Measurements from ENCODE around the gene TASL.
"Not testable (repeated sequence)": the region's sequence is repeated elsewhere in the genome, so short reads cannot be mapped to it uniquely, and the experiment has no call there.

Gene TASL

GRCh38 chrX:30576881-30577280, 685 bp downstream of the TASL start:
- DNase-seq (ENCODE audit: low spot score) = no peak

GRCh38 chrX:30573125-30573524, 4.4 kb downstream of the TASL start:
- no peak for DNase-seq (ENCODE audit: low spot score)

GRCh38 chrX:30572678-30573077, 4.9 kb downstream of the TASL start:
- no peak for DNase-seq (ENCODE audit: low spot score)

GRCh38 chrX:30572004-30572403, 5.6 kb downstream of the TASL start:
- DNase-seq (ENCODE audit: low spot score) = no peak

GRCh38 chrX:30570505-30570904, 7.1 kb downstream of the TASL start:
- peak; percentile 11 for DNase-seq (ENCODE audit: low spot score)

GRCh38 chrX:30568136-30568535, 9.4 kb downstream of the TASL start:
- DNase-seq (ENCODE audit: low spot score) = peak; percentile 13

GRCh38 chrX:30563070-30563469, 14.5 kb downstream of the TASL start:
- DNase-seq (ENCODE audit: low spot score) = not testable (repeated sequence)

GRCh38 chrX:30561191-30561590, 16.4 kb downstream of the TASL start:
- DNase-seq (ENCODE audit: low spot score) = no peak

- no peak for DNase-seq (ENCODE audit: low spot score)
These were observed 39.3 kb downstream of the TASL start for GRCh38 chrX:30538271-30538670.

GRCh38 chrX:30533835-30534234, 43.7 kb downstream of the TASL start:
- DNase-seq (ENCODE audit: low spot score) = no peak

- DNase-seq (ENCODE audit: low spot score) = no peak
These were observed 44.3 kb downstream of the TASL start for GRCh38 chrX:30533266-30533665.

- peak; percentile 9 for DNase-seq (ENCODE audit: low spot score)
These were observed 47.0 kb downstream of the TASL start for GRCh38 chrX:30530606-30531005.

GRCh38 chrX:30525732-30526131, 51.8 kb downstream of the TASL start:
- DNase-seq (ENCODE audit: low spot score) = no peak

GRCh38 chrX:30521440-30522182, 56.0 kb downstream of the TASL start:
- no peak for DNase-seq (ENCODE audit: low spot score)

- DNase-seq (ENCODE audit: low spot score) = peak; percentile 8
These were observed 64.3 kb downstream of the TASL start for GRCh38 chrX:30513284-30513683.

Measured in AG08396 (cell line).